ENCODE data around the gene DEXI. TPM values are rescaled to one million over a fixed set of nuclear protein-coding genes. Genes with fewer than 3 reads are reported as not detected.
"Not testable (repeated sequence)": the region's sequence is repeated elsewhere in the genome, so short reads cannot be mapped to it uniquely, and the experiment has no call there.

Gene DEXI
- total RNA-seq, 4 donors from 2014 or later, result 79.2 to 136 (median 102) TPM

DNA sequence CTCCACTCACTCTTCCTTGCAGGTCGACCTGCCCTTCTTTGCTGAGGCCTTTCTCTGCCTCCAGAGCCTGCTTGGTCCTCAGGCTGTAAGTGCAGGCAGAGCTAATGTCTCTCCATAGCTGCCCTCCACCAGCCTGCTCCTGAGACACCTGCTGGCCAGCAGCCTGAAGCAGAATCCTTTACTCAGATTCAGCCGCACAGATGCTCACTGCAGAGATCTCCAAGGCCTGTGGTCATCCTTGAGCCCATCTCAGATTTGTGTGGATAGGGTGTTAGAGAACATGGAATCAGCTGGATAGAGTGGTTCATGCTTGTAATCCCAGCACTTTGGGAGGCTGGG is 11.5 kb downstream of the DEXI start:
- Histone ChIP-seq H3K4me1 (peaks cover 0 to 58% (median 11%) of the 10 kb centered on the region in 3 donors), H3K9me3 (no peaks in the 10 kb centered on the region), H3K27ac (no peak overlapping the region), H3K4me3 (no peak overlapping the region), H3K36me3 (peaks cover 0 to 83% of the 10 kb centered on the region in 2 donors), H3K27me3 (no peaks in the 10 kb centered on the region)
- no peak for TF ChIP-seq POLR2A (IDR thresholded peaks at IDR 0.05)
- TF ChIP-seq POLR2AphosphoS5 (IDR thresholded peaks at IDR 0.05), result no peak
- no peak for TF ChIP-seq EP300 (IDR thresholded peaks at IDR 0.05)
- TF ChIP-seq, protein P1, sequence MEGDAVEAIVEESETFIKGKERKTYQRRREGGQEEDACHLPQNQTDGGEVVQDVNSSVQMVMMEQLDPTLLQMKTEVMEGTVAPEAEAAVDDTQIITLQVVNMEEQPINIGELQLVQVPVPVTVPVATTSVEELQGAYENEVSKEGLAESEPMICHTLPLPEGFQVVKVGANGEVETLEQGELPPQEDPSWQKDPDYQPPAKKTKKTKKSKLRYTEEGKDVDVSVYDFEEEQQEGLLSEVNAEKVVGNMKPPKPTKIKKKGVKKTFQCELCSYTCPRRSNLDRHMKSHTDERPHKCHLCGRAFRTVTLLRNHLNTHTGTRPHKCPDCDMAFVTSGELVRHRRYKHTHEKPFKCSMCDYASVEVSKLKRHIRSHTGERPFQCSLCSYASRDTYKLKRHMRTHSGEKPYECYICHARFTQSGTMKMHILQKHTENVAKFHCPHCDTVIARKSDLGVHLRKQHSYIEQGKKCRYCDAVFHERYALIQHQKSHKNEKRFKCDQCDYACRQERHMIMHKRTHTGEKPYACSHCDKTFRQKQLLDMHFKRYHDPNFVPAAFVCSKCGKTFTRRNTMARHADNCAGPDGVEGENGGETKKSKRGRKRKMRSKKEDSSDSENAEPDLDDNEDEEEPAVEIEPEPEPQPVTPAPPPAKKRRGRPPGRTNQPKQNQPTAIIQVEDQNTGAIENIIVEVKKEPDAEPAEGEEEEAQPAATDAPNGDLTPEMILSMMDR (IDR thresholded peaks at IDR 0.05), result no peak
- no peak for ATAC-seq
- 79% methylated on average over 2 of the region's 2 CpGs; no CpG with 5 or more reads in 1 of the 2 donors for WGBS, 2 donors (ENCODE audit: low coverage in 1 of 2)

DNA sequence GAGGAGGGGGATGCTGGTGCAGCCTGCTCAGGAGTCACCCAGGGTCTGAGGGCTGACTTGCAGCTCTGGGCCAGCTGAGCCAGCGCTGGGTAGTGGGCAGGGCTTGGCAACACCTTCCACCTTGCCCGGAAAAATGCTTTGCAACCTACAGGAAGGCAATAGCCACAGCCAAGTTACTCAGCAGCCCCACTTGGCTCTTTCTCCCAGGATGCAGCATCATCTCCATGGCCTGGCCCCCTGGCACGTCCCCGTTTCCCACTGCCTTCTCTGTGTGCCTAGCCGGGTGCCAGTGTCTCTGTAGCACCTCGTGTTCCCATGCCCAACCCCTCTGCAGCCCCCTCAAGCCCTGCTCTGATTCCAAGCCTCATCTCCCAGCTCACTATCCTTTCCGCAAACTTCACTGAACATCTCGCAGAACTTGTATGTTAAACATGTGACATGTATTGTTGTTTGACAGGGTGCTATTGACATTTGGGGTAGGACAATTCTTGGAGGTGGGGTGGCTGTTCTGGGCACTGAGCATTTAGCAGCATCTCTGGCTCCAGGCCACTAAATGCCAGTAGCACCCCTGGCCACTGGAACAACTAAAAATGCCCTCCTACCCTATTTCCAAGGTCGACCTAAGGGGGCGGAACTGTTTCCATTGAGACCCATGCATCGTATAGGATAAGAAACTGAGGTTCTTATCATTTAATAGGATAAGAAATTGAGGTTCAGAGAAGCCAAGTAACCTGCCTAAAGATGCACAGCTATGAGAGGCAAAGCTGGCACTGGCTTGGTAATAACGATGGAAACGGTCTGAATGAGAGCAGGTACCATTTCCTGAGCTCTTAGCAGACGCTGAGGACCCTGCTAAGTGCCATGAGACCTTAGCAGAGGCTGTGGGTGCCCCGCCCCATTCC is 12.2 kb downstream of the DEXI start:
- H3K36me3 ChIP-seq, result peaks cover 0 to 89% of the 10 kb centered on the region in 2 donors
- H3K27ac ChIP-seq, result no peak overlapping the region
- peak; percentile 32 for ATAC-seq

DNA sequence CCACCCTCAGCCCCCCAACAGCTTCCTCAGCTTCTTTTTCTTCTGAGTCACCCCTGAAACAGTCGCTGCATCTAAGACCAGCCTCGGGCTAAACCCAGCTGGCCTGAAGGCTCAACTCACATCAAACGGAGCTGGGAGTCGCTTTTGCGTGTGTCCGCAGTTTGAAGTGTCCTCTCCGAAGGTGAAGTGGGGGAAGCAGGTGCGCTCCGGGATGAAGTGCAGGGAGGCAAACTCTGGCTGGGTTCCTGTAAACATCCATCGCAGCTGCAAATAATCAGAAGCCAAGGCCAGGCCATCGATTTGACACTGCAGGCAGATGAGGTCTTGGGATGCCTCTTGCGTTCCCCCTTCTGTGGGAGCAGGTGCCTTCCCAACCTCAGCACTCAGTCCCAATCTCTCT is 13.2 kb downstream of the DEXI start:
- H3K36me3 ChIP-seq, result peaks cover 0 to 96% of the 10 kb centered on the region in 2 donors
- H3K27ac ChIP-seq, H3K27me3 ChIP-seq, ATAC-seq, H3K9me3 ChIP-seq, H3K4me3 ChIP-seq: not testable (repeated sequence)
- peaks cover 0 to 49% (median under 1%) of the 10 kb centered on the region in 3 donors for H3K4me1 ChIP-seq
- WGBS, 2 donors (ENCODE audit: low coverage in 1 of 2), result no CpG with 5 or more reads among the region's 12 CpGs

More for the DNA sequence above, 12.2 kb downstream of the DEXI start:
- Histone ChIP-seq H3K9me3 (peaks cover 0 to 3% (median 0%) of the 10 kb centered on the region in 3 donors), H3K27me3 (no peaks in the 10 kb centered on the region), H3K4me3 (no peak overlapping the region), H3K4me1 (peaks cover 0 to 51% (median 6%) of the 10 kb centered on the region in 3 donors)
- WGBS, 2 donors (ENCODE audit: low coverage in 1 of 2), result 70 to 76% methylated on average over 9 to 13 of the region's 15 CpGs
- TF ChIP-seq POLR2AphosphoS5 (IDR thresholded peaks at IDR 0.05) (peak; percentile 49), POLR2A (IDR thresholded peaks at IDR 0.05) (no peak)

DNA sequence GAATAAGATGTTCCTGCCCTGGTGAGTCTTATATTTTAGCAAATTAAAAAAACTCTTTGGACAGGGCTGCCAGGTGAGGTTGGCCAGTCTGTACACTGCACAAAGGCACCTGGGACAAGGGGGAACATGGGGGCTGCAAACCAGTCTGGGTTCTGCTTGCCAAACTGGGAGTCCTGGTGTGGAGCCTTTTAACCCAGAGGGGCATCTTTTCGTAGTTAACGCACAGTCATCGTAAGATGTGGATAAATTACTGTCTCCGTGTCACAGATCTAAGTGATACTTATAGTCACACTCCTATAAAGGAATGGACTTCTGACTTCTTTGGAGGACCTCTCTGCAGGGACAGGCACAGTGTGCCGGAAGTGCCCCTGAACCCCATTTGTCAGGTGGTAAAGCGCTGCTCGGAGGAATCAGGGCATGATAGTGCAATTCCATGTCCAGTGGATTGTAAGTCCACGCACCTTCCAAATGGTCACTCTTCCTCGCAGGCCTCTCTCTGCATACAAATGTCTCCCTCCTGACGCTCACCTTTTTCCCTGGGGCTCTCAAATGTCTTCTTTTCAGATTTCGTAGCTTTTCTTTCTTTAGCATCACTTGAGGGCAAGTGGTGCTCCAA is 14.7 kb downstream of the DEXI start:
- Histone ChIP-seq H3K27me3 (no peaks in the 10 kb centered on the region), H3K27ac (no peak overlapping the region), H3K4me1 (peaks cover 0 to 50% (median 11%) of the 10 kb centered on the region in 3 donors), H3K4me3 (no peak overlapping the region), H3K36me3 (peaks cover 0 to 87% of the 10 kb centered on the region in 2 donors), H3K9me3 (peaks cover 0 to 6% (median 0%) of the 10 kb centered on the region in 3 donors)
- WGBS, 2 donors (ENCODE audit: low coverage in 1 of 2), result 87 to 97% methylated on average over 6 to 11 of the region's 11 CpGs
- ATAC-seq, result no peak
- TF ChIP-seq, protein P1 (IDR thresholded peaks at IDR 0.05), result no peak
- TF ChIP-seq EP300 (IDR thresholded peaks at IDR 0.05) (no peak), POLR2AphosphoS5 (IDR thresholded peaks at IDR 0.05) (no peak), POLR2A (IDR thresholded peaks at IDR 0.05) (no peak)

DNA sequence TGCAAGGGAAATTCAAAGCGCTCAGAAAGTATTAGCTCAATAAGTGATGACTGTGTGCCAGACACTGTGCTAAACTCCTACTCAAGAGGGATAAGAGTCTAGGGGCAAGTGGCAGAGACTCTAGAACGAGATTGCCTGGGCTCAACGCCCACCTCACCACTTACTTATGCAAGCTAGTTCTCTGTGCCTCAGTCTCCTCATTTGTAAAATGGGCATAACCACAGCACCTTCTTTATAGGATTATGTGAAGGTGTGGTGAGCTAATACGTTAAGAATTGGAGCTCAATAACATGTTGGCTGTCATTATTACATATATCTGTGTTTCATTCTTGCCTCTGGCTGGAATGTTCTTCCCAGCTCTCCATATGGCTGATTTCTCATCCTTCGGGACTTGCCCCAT is 15.4 kb downstream of the DEXI start:
- TF ChIP-seq POLR2A (IDR thresholded peaks at IDR 0.05) (no peak), POLR2AphosphoS5 (IDR thresholded peaks at IDR 0.05) (no peak), EP300 (IDR thresholded peaks at IDR 0.05) (no peak)
- TF ChIP-seq, protein P1 (IDR thresholded peaks at IDR 0.05), result no peak
- Histone ChIP-seq H3K36me3 (peaks cover 0 to 81% of the 10 kb centered on the region in 2 donors), H3K4me3 (no peak overlapping the region), H3K27me3 (no peaks in the 10 kb centered on the region), H3K9me3 (peaks cover 0 to 6% (median 0%) of the 10 kb centered on the region in 3 donors), H3K4me1 (peaks cover 0 to 57% (median 18%) of the 10 kb centered on the region in 3 donors), H3K27ac (no peak overlapping the region)
- ATAC-seq, result no peak
- 94 to 97% methylated on average over 5 of the region's 5 CpGs for WGBS, 2 donors (ENCODE audit: low coverage in 1 of 2)
